ENCODE measurements around the gene SOCS6.

SOCS6 gene

GRCh38 chr18:70376137-70376913, 87.5 kb downstream of the SOCS6 start:
- H3K4me3 ChIP-seq (ENCODE audit: low read depth, low read length), result no peak overlapping the region
- no peak for DNase-seq (ENCODE audit: low read depth)

DNA sequence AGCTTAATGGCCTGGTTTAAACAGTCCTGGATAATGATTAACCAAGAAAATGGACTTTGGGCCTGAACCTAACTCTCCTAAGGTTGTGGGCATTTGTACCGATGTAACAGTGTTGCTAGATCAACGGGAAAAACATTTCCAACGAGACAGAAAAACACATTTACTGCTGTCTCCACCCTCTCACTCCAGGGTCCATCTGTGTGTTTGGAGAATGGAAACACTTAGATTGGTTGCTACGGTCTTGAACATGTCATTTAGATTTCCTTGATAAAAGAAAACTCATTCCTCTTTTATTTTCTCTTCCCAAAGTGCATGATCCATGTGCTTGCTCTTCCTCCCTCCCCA, 88.0 kb downstream of the SOCS6 start:
- DNase-seq (ENCODE audit: low read depth), result no peak
- H3K4me3 ChIP-seq (ENCODE audit: low read depth, low read length), result no peak overlapping the region

DNA sequence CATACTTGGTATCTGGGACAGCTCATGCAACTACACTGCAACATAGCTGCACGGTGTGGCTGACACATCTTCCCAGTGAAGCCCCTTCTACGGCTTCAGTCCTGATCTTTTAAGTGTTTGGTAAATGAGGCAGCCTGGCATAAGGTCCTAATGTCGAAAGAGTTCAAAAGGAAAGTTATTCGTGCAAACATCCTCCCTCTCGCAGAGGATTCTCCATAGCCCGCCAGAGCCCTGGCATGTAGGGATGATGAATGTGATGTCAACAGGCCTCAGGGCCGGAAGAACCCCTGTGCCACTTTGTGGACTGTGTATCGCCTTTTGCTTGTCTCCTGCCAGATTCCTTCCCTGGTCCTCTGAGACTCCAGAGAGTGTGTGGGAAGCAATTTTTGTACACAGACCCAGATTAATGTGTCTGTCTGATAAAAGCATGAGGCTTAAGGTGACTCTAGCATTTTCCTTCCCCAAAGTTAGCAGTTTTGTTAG, 88.5 kb downstream of the SOCS6 start:
- H3K4me3 ChIP-seq (ENCODE audit: low read depth, low read length), result no peak overlapping the region
- DNase-seq (ENCODE audit: low read depth), result no peak

- DNase-seq (ENCODE audit: low read depth), result no peak
- no peak overlapping the region for H3K4me3 ChIP-seq (ENCODE audit: low read depth, low read length)
These were observed 89.2 kb downstream of the SOCS6 start for GRCh38 chr18:70377857-70378701.
